Type B pancreatic cell (in vitro differentiated cells): ENCODE measurements around the gene KNOP1. TPM values are rescaled to one million over a fixed set of nuclear protein-coding genes. Genes with fewer than 3 reads are reported as not detected.

Experiments
- DNase-seq: peaks from one replicate; pipeline ENCODE4 v3.0.0; 2021; ENCODE audit warnings: mixed read lengths; ENCODE audit not compliant: unreplicated experiment; ENCODE audit errors: extremely low spot score
- H3K27ac Mint-ChIP-seq: 2 replicates; pipeline ENCODE4 v1.8.0; 2021; ENCODE audit warnings: mild to moderate bottlenecking, mixed read lengths
- H3K27me3 Mint-ChIP-seq: 2 replicates; pipeline ENCODE4 v1.8.0; 2021; ENCODE audit warnings: mixed read lengths
- H3K36me3 Mint-ChIP-seq: 2 replicates; pipeline ENCODE4 v1.8.0; 2021; ENCODE audit warnings: mixed read lengths
- H3K4me1 Mint-ChIP-seq: one replicate; pipeline ENCODE4 v1.8.0; 2021; ENCODE audit warnings: mixed read lengths; ENCODE audit not compliant: unreplicated experiment
- H3K4me3 Mint-ChIP-seq: 2 replicates; pipeline ENCODE4 v1.8.0; 2021; ENCODE audit warnings: mild to moderate bottlenecking, mixed read lengths
- H3K9me3 Mint-ChIP-seq: 2 replicates; pipeline ENCODE4 v1.8.0; 2021; ENCODE audit warnings: mixed read lengths
- CTCF ChIP-seq: fragments of 200-600 bp; sonication (generic); conservative IDR thresholded peaks from 2 replicates; pipeline ENCODE4 v1.5.0; 2021; ENCODE audit warnings: antibody characterized with exemption, mild to moderate bottlenecking
- long read RNA-seq: library from polyadenylated mRNA; unstranded; transcript quantifications from one replicate; pipeline ENCODE4 v2.0.0, GENCODE V29; 2020
- total RNA-seq: library from RNA; stranded (reverse); gene quantifications from 2 replicates; pipeline ENCODE4 v1.2.1, GENCODE V29; 2021; ENCODE audit warnings: low replicate concordance

Gene KNOP1
- 44.1 and 54.9 TPM in 2 replicates for total RNA-seq
- long read RNA-seq, full-length matches to known transcripts = 5 of 13 reads
- long read RNA-seq, partial matches to known transcripts = 4 of 13 reads
- long read RNA-seq, other reads (novel, unspliced or antisense) = 4 of 13 reads

- Mint-ChIP-seq H3K27me3 (no peaks in the 10 kb centered on the region), H3K9me3 (no peaks in the 10 kb centered on the region), H3K4me1 (peaks cover 32% of the 10 kb centered on the region), H3K4me3 (peak within 1 kb of the TSS; percentile 94), H3K36me3 (peaks cover 15% of the 10 kb centered on the region), H3K27ac (peak within 1 kb of the TSS; percentile 87)
- peak; percentile 35 for TF ChIP-seq CTCF
- DNase-seq = peak; percentile 92
Observed at GRCh38 chr16:19717741-19718623, at the start of gene KNOP1, which contains the start of gene IQCK. TSS of gene KNOP1 (minus strand) at chr16:19718227. CDS start at chr16:19715035, 3,192 bp downstream. TSS of gene IQCK (plus strand) at chr16:19718271. CDS start at chr16:19718307, 36 bp downstream.

GRCh38 chr16:19767497-19767896 lies 49.5 kb upstream of the KNOP1 start:
- Mint-ChIP-seq H3K27ac (no peak overlapping the region), H3K4me1 (no peaks in the 10 kb centered on the region), H3K36me3 (peaks cover 16% of the 10 kb centered on the region), H3K4me3 (no peak overlapping the region), H3K9me3 (peaks cover 6% of the 10 kb centered on the region), H3K27me3 (no peaks in the 10 kb centered on the region)
- no peak for DNase-seq
- TF ChIP-seq CTCF = no peak

- Mint-ChIP-seq H3K9me3 (peaks cover 6% of the 10 kb centered on the region), H3K4me3 (no peak overlapping the region), H3K36me3 (peaks cover 16% of the 10 kb centered on the region), H3K27ac (no peak overlapping the region), H3K4me1 (no peaks in the 10 kb centered on the region), H3K27me3 (no peaks in the 10 kb centered on the region)
- no peak for DNase-seq
- TF ChIP-seq CTCF = no peak
Observed at GRCh38 chr16:19766988-19767387, 49.0 kb upstream of the KNOP1 start.

- Mint-ChIP-seq H3K4me3 (no peak overlapping the region), H3K4me1 (no peaks in the 10 kb centered on the region), H3K9me3 (peaks cover 6% of the 10 kb centered on the region), H3K27ac (no peak overlapping the region), H3K36me3 (peaks cover 16% of the 10 kb centered on the region), H3K27me3 (no peaks in the 10 kb centered on the region)
- TF ChIP-seq CTCF = no peak
- DNase-seq = no peak
Observed at GRCh38 chr16:19766554-19766884, 48.5 kb upstream of the KNOP1 start.

- no peak for TF ChIP-seq CTCF
- no peak for DNase-seq
- no peak overlapping the region for H3K27ac Mint-ChIP-seq
- no peaks in the 10 kb centered on the region for H3K27me3 Mint-ChIP-seq
- no peak overlapping the region for H3K4me3 Mint-ChIP-seq
- H3K36me3 Mint-ChIP-seq = peaks cover 16% of the 10 kb centered on the region
- H3K9me3 Mint-ChIP-seq = peaks cover 6% of the 10 kb centered on the region
- no peaks in the 10 kb centered on the region for H3K4me1 Mint-ChIP-seq
Observed at GRCh38 chr16:19765860-19766553, 48.0 kb upstream of the KNOP1 start.
